Neural cell (in vitro differentiated cells): ENCODE measurements around the gene CCDC12. TPM values are rescaled to one million over a fixed set of nuclear protein-coding genes. Genes with fewer than 3 reads are reported as not detected.

Experiments used
- H2AFZ ChIP-seq: fragments of 200-600, 300-800 bp; sonication (generic), shearing (Covaris generic); 2 replicates; pipeline ENCODE4 v1.6.0; 2014; ENCODE audit warnings: low read depth, mild to moderate bottlenecking, antibody characterized with exemption, low read length, moderate library complexity
- H3F3A ChIP-seq: fragments of 200-600 bp; shearing (Covaris generic); 2 replicates; pipeline ENCODE4 v1.6.1; 2016; ENCODE audit warnings: mild to moderate bottlenecking, moderate library complexity, mixed read lengths, antibody characterized with exemption, low read length; ENCODE audit not compliant: insufficient read depth, poor library complexity, severe bottlenecking
- H3K27ac ChIP-seq: fragments of 200-600, 300-800 bp; sonication (generic), shearing (Covaris generic); 2 replicates; pipeline ENCODE4 v1.5.1; 2014; ENCODE audit warnings: mild to moderate bottlenecking, low read length, moderate library complexity
- H3K27me3 ChIP-seq: fragments of 300-800, 200-600 bp; sonication (generic), shearing (Covaris generic); 2 replicates; pipeline ENCODE4 v1.6.0; 2014; ENCODE audit warnings: mild to moderate bottlenecking, low read depth, low read length, moderate library complexity; ENCODE audit not compliant: insufficient read depth
- H3K36me3 ChIP-seq: fragments of 300-800, 200-600 bp; sonication (generic), shearing (Covaris generic); 2 replicates; pipeline ENCODE4 v1.5.1; 2014; ENCODE audit warnings: mild to moderate bottlenecking, antibody characterized with exemption, low read length, moderate library complexity; ENCODE audit not compliant: insufficient read depth
- H3K4me2 ChIP-seq: fragments of 300-800, 200-600 bp; sonication (generic), shearing (Covaris generic); 2 replicates; pipeline ENCODE4 v1.6.0; 2014; ENCODE audit warnings: mild to moderate bottlenecking, low read length
- H3K4me3 ChIP-seq: fragments of 300-800, 200-600 bp; sonication (generic), shearing (Covaris generic); 2 replicates; pipeline ENCODE4 v1.5.1; 2014; ENCODE audit warnings: mild to moderate bottlenecking, low read length, moderate library complexity
- H3K79me2 ChIP-seq: fragments of 200-600 bp; shearing (Covaris generic); replicated peaks from 2 replicates; pipeline ENCODE4 v1.6.0; 2014; ENCODE audit warnings: mild to moderate bottlenecking, low read length, moderate library complexity; ENCODE audit not compliant: insufficient read depth
- H3K9ac ChIP-seq: fragments of 300-800, 200-600 bp; sonication (generic), shearing (Covaris generic); 2 replicates; pipeline ENCODE4 v1.6.1; 2016; ENCODE audit warnings: mild to moderate bottlenecking, low read length, mixed read lengths
- H3K9me2 ChIP-seq: fragments of 200-600 bp; shearing (Covaris generic); 2 replicates; pipeline ENCODE4 v1.6.1; 2016; ENCODE audit warnings: mild to moderate bottlenecking, low read length, mixed read lengths; ENCODE audit not compliant: insufficient read depth
- H3K9me3 ChIP-seq: fragments of 200-600, 300-800 bp; sonication (generic), shearing (Covaris generic); 2 replicates; pipeline ENCODE4 v1.6.1; 2016; ENCODE audit warnings: mild to moderate bottlenecking, mixed run types, low read length, moderate library complexity, mixed read lengths
- H4K20me1 ChIP-seq: fragments of 200-600 bp; shearing (Covaris generic); 2 replicates; pipeline ENCODE4 v1.6.1; 2016; ENCODE audit warnings: mild to moderate bottlenecking, mixed run types; ENCODE audit not compliant: insufficient read depth
- EP300 ChIP-seq: fragments of 450-650 bp; conservative IDR thresholded peaks from 2 replicates; pipeline ENCODE4 v1.6.1; 2014; ENCODE audit warnings: antibody characterized with exemption, mild to moderate bottlenecking, moderate library complexity; ENCODE audit not compliant: poor library complexity, severe bottlenecking
- EZH2 ChIP-seq: fragments of 200-600, 300-800 bp; shearing (Covaris generic), sonication (generic); IDR thresholded peaks from 2 replicates; pipeline ENCODE4 v1.6.1; 2014; ENCODE audit warnings: antibody characterized with exemption, low read length, borderline replicate concordance, mild to moderate bottlenecking; ENCODE audit not compliant: insufficient read depth, poor library complexity, severe bottlenecking
- MXI1 ChIP-seq: fragments of 450-650 bp; conservative IDR thresholded peaks from 2 replicates; pipeline ENCODE4 v1.6.1; 2014; ENCODE audit warnings: antibody characterized with exemption, mild to moderate bottlenecking; ENCODE audit not compliant: poor library complexity, severe bottlenecking
- POLR2AphosphoS5 ChIP-seq: IDR thresholded peaks from 2 replicates; pipeline ENCODE4 v1.6.1; 2012
- RAD21 ChIP-seq: fragments of 450-650 bp; conservative IDR thresholded peaks from 2 replicates; pipeline ENCODE4 v1.6.1; 2014; ENCODE audit warnings: antibody characterized with exemption, mild to moderate bottlenecking, moderate library complexity
- SMC3 ChIP-seq: fragments of 450-650 bp; conservative IDR thresholded peaks from 2 replicates; pipeline ENCODE4 v1.6.1; 2014; ENCODE audit warnings: antibody characterized with exemption, mild to moderate bottlenecking, moderate library complexity; ENCODE audit not compliant: poor library complexity
- TAF1 ChIP-seq: IDR thresholded peaks from 2 replicates; pipeline ENCODE4 v1.6.1; 2012; ENCODE audit warnings: low read depth
- polyA plus RNA-seq: library from polyadenylated mRNA; depleted of rRNA; stranded (reverse); fragments of >200 nt; gene quantifications from 2 replicates; pipeline ENCODE4 v1.2.3, GENCODE V29; 2014
- TF ChIP-seq, protein P1 (sequence below): fragments of 450-650 bp; IDR thresholded peaks from 2 replicates; pipeline ENCODE4 v1.5.1; 2014; ENCODE audit warnings: antibody characterized with exemption, mild to moderate bottlenecking, moderate library complexity; ENCODE audit not compliant: poor library complexity, severe bottlenecking
- TF ChIP-seq, protein P2 (sequence below): IDR thresholded peaks from 2 replicates; pipeline ENCODE4 v1.6.1; 2012; ENCODE audit warnings: borderline replicate concordance

CCDC12 gene
- polyA plus RNA-seq, 1 donor from 2014 or later, result 46.4 TPM

DNA sequence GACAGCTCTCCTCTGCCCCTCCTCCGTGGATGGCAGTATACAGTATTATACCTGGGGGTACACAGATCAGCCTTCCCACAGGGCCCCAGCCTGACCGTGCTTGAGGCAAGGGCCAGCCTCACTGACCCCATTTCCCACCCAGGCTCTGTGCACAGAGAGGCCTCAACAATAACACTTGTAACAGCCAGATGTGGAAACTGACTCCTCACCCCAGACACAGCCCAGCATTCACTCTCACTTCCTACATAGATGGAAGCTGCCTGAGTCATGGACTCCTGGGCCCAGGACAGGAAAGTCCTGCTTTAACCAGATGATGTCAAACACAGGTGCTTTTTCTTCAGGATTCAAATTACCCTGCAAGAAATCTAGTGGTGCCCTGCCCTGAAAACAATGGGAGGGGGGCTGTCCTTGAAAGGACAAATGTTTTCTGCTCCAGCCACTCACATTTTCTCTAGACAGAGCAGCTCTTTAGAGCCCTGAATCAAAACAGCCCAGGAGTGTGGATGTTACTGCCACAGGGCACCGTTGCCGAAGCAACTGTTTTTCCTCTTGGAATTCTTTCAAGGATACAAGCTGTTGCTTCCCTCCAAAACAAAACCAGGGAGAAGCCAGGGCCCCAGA lies 16.4 kb downstream of the CCDC12 start:
- H3K27ac ChIP-seq, result no peak overlapping the region
- H3K9me2 ChIP-seq, result no peaks in the 10 kb centered on the region
- peaks cover 3% of the 10 kb centered on the region for H3K36me3 ChIP-seq
- H3K4me3 ChIP-seq, result no peak overlapping the region
- H3K9me3 ChIP-seq, result no peaks in the 10 kb centered on the region
- no peak for TF ChIP-seq RAD21
- no peak for TF ChIP-seq MXI1
- no peak for TF ChIP-seq SMC3
- no peak for TF ChIP-seq POLR2AphosphoS5
- TF ChIP-seq EP300, result no peak
- TF ChIP-seq, protein P1, sequence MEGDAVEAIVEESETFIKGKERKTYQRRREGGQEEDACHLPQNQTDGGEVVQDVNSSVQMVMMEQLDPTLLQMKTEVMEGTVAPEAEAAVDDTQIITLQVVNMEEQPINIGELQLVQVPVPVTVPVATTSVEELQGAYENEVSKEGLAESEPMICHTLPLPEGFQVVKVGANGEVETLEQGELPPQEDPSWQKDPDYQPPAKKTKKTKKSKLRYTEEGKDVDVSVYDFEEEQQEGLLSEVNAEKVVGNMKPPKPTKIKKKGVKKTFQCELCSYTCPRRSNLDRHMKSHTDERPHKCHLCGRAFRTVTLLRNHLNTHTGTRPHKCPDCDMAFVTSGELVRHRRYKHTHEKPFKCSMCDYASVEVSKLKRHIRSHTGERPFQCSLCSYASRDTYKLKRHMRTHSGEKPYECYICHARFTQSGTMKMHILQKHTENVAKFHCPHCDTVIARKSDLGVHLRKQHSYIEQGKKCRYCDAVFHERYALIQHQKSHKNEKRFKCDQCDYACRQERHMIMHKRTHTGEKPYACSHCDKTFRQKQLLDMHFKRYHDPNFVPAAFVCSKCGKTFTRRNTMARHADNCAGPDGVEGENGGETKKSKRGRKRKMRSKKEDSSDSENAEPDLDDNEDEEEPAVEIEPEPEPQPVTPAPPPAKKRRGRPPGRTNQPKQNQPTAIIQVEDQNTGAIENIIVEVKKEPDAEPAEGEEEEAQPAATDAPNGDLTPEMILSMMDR, result no peak
- TF ChIP-seq, protein P2, sequence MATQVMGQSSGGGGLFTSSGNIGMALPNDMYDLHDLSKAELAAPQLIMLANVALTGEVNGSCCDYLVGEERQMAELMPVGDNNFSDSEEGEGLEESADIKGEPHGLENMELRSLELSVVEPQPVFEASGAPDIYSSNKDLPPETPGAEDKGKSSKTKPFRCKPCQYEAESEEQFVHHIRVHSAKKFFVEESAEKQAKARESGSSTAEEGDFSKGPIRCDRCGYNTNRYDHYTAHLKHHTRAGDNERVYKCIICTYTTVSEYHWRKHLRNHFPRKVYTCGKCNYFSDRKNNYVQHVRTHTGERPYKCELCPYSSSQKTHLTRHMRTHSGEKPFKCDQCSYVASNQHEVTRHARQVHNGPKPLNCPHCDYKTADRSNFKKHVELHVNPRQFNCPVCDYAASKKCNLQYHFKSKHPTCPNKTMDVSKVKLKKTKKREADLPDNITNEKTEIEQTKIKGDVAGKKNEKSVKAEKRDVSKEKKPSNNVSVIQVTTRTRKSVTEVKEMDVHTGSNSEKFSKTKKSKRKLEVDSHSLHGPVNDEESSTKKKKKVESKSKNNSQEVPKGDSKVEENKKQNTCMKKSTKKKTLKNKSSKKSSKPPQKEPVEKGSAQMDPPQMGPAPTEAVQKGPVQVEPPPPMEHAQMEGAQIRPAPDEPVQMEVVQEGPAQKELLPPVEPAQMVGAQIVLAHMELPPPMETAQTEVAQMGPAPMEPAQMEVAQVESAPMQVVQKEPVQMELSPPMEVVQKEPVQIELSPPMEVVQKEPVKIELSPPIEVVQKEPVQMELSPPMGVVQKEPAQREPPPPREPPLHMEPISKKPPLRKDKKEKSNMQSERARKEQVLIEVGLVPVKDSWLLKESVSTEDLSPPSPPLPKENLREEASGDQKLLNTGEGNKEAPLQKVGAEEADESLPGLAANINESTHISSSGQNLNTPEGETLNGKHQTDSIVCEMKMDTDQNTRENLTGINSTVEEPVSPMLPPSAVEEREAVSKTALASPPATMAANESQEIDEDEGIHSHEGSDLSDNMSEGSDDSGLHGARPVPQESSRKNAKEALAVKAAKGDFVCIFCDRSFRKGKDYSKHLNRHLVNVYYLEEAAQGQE, result no peak
- no peak for TF ChIP-seq EZH2
- TF ChIP-seq TAF1, result no peak
- H3K9ac ChIP-seq, result no peak overlapping the region
- no peak overlapping the region for H3K4me2 ChIP-seq
- no peaks in the 10 kb centered on the region for H4K20me1 ChIP-seq
- no peaks in the 10 kb centered on the region for H3K27me3 ChIP-seq
- peaks cover 39% of the 10 kb centered on the region for H3K79me2 ChIP-seq
- H2AFZ ChIP-seq, result no peak overlapping the region
- no peaks in the 10 kb centered on the region for H3F3A ChIP-seq

DNA sequence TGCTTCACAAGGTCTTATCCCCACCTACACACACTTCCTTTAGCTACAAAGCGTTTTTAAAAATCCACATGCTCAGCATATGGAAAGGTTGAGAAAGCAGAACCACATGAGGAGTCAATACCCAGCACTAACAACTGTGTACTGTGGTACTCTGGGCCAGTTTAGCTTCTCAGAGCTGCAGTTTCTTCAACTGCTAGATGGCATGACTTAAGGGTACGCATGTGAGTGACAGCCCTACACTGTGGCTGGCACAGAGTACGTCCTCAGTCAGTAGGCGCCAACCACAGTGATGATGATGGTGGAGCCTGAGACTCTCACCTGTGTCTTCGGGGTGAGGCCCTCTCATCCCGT lies 17.4 kb downstream of the CCDC12 start:
- Histone ChIP-seq H3K9ac (no peak overlapping the region), H3K4me2 (no peak overlapping the region), H3K79me2 (peaks cover 46% of the 10 kb centered on the region), H3K27ac (no peak overlapping the region), H3K9me3 (no peaks in the 10 kb centered on the region), H4K20me1 (no peaks in the 10 kb centered on the region), H3K36me3 (peaks cover 3% of the 10 kb centered on the region), H2AFZ (no peak overlapping the region), H3K4me3 (no peak overlapping the region), H3K27me3 (no peaks in the 10 kb centered on the region), H3F3A (no peaks in the 10 kb centered on the region), H3K9me2 (no peaks in the 10 kb centered on the region)
- TF ChIP-seq EP300, result no peak
- no peak for TF ChIP-seq TAF1
- TF ChIP-seq EZH2, result no peak
- TF ChIP-seq, protein P2, result no peak
- TF ChIP-seq POLR2AphosphoS5, result no peak
- no peak for TF ChIP-seq MXI1
- TF ChIP-seq, protein P1, result no peak
- TF ChIP-seq SMC3, result no peak
- TF ChIP-seq RAD21, result no peak
